Left lobe of liver (tissue), 2 donors: ENCODE data around the gene BCL2L1. TPM values are rescaled to one million over a fixed set of nuclear protein-coding genes. Genes with fewer than 3 reads are reported as not detected.
A peak's percentile ranks its signal among the peaks of the same experiment; 100 is the strongest.

Source experiments
- ATAC-seq: fragments of 200-7000 bp; cut with Tn5 transposase; one replicate; pipeline ENCODE4 v1.9.1; 2020; ENCODE audit warnings: mild to moderate bottlenecking, moderate library complexity
- DNase-seq: peaks from one replicate; pipeline ENCODE4 v3.0.0-alpha.2; 2020; ENCODE audit warnings: low spot score
- total RNA-seq: library from RNA; stranded (reverse); gene quantifications from one replicate; pipeline ENCODE4 v1.2.1, GENCODE V29; 2021
- donor health status: DM: no; HTN: no; CAD: no; lungs with moderate emphysema.
- donor health status: DM: no; HTN: yes; CAD: no.

The BCL2L1 gene
- total RNA-seq, 1 donor from 2014 or later: 35.0 TPM

DNA sequence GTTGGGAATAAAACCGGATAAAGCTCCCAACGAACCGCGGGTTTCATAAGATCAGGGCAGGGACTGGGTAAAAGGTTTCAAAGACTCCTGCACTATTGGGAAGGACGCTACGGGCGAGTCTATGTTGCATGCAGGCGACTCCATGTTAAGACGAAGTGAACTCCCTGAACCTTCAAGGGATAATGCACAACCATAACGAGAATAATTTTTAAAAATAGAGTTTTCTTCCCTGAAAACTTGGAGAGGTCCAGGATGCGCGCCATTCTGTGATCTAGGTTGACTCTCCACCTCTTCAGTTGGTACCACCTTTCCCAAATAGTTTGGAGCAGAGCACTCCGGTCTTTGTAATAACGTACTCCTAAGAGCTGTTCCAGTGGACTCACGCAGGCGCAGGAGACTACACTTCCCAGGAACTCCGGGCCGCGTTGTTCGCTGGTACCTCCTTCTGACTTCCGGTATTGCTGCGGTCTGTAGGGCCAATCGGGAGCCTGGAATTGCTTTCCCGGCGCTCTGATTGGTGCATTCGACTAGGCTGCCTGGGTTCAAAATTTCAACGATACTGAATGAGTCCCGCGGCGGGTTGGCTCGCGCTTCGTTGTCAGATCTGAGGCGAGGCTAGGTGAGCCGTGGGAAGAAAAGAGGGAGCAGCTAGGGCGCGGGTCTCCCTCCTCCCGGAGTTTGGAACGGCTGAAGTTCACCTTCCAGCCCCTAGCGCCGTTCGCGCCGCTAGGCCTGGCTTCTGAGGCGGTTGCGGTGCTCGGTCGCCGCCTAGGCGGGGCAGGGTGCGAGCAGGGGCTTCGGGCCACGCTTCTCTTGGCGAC lies 16.3 kb upstream of the BCL2L1 start, which contains the start of gene TPX2:
Gene TPX2 (plus strand): TSS at position 562 of the 821 bp plus-strand sequence. CDS start 18,187 bp downstream, outside the sequence.
- ATAC-seq (peak; percentile 99), DNase-seq (peak; percentile 96)

DNA sequence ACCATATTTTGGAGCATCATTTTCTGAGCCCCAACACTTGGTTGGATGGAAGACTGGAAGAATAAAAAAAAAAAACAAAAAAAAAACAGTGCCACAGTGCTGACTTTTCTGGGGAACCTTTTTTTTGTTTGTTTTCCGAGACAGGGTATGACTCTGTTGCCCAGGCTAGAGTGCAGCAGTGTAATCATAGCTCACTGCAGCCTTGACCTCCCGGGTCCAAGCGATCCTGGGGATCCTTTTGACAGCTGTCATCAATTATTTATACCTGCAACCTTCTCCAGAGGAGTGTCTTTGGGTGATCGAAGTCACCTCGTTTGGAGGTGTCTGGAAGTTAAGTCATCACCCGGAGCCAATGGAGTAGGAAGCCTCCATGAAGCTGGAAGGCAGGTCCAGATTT lies 8.7 kb upstream of the BCL2L1 start:
- ATAC-seq (no peak), DNase-seq (no peak)

DNA sequence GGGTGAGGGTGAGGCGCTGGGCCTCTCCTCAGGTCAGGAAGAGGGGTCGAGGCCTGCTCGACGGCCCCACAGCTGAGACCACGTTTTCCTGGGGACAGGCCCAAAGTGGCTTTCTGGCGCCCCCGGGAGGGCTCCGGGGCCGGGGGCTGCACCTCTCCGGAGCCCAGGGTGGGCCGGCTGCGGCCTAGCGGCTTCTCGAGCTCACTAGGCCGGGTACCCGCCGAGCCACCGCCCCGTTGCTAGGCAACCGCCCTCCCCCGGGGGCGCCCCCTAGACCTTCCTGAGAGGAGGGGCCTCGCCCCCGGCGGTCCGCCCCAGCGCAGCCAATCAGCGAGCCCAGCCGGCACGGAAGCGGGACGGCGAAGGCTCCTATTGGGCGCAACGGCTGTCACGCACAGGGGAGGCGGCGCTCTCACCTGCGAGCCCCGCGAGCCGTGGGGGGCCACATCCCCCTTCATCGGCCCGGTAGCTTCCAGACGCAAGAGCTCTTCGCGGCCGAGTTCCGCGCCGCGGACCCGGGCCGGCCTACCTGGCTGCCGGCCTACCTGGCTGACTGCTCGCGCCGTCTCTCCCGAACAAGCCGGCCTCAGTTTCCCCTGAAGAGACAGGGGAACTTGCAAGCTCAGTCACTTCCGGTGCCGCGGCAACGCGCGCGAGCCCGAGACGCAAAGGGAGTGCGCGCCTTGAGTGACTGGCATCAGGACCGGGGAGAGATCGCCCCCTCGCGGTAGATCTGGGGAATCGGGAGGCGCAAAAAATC lies 831 bp upstream of the BCL2L1 start:
- DNase-seq: peak; percentile 99
- peak; percentile 88 for ATAC-seq

DNA sequence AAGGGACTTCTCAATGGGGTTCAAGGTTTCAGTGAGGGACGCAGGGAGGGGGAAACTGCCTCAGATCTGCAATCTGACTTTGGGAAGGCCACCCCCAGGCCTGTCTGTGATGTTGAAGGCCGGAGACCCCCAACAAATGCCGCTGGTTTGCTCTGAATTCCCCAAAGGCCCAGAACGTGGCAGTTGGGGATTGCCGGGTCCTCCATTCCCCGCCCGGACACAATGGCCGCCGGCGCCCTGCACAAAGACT lies 326 bp upstream of the BCL2L1 start:
- DNase-seq: no peak
- no peak for ATAC-seq

GRCh38 chr20:31721408-31722256 lies 1.0 kb downstream of the BCL2L1 start:
- DNase-seq (peak; percentile 64), ATAC-seq (no peak)

GRCh38 chr20:31720486-31721407 lies 1.9 kb downstream of the BCL2L1 start:
- DNase-seq: peak; percentile 70
- ATAC-seq: peak; percentile 7

- DNase-seq (peak; percentile 58), ATAC-seq (peak; percentile 15)
These were observed 2.8 kb downstream of the BCL2L1 start for GRCh38 chr20:31719644-31720485.

DNA sequence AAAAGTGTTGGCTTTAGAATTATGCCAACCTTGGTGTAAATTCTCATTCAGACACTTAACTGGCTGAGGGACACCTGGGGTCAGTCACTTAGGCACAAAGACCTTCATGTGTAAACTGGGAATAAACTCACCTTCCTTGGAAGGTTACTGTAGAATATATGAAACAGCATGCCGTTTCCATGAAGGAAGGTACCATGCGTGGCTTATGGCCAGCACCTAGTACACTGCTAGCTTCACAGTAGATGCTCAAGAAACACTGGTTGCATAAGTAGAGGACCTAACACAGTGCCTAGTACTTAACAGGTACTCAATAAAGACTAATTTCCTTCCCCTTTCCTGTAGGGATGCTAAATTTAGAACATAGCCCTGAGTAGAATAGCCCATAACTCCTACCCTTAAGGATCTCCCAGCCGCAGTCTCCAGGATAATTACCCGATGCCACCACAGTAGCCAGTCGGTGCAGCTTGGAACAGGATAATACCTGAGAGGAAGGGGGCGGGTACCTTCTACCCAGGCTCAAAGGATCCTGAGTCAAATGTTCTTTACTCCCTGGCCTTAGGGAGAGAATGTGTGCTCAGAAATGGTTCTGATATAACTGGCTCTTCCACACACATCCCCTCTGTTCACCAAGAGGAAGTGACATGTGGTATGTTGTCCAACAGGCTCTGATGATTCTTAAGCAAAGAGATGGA lies 3.6 kb downstream of the BCL2L1 start:
- DNase-seq (no peak), ATAC-seq (no peak)

GRCh38 chr20:31717478-31718201 lies 5.0 kb downstream of the BCL2L1 start:
- ATAC-seq (no peak), DNase-seq (no peak)

DNA sequence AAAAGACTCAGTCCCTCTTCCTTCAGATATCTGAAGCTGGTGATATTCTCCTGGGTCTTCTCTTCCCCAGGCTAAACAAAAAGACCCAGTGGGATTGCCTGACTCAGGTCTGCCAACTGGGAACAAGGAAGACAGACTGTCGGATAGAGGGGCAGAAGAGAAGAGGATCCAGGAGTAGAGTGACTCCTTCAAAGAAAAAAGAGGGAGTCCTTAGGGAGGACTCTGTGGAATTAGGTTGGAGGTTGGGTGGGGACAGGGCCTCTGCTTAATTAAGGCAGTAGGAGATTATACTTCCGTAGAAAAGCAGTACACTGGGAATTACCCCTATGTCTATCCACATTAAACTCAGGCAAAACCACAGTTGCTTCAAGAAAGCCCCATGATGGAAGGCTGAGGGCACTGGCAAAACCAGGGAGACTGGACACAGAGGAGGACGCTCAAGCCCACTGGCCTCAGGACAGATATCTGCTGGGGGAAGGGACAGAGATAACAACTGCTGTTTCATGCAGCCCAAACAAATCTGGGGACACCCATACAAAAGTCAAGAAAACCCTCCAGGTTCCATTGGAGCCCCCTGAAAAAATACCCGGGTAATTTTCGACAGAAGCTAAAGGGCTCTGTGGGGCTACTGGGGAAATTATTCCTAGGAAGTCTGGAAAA lies 5.7 kb downstream of the BCL2L1 start:
- DNase-seq: no peak
- ATAC-seq: no peak

- no peak for ATAC-seq
- DNase-seq: no peak
These were observed 6.3 kb downstream of the BCL2L1 start for GRCh38 chr20:31716351-31716750.

DNA sequence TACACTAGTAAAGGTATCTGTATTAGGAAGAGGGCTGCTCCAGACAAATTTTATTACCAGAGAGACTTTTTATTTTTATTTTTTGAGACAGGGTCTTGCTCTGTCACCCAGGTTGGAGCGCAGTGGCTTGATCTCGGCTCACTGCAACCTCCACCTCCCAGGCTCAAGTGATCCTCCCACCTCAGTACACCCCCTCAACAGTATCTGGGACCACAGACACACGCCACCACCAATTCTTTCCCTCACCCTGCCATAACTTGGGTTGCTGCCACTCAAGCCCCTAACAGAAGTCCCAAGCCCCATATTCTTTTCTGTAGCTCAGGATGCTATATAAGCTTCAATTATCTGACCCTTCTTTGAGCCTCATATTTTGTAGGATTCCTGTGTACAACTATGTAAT lies 6.9 kb downstream of the BCL2L1 start:
- DNase-seq (no peak), ATAC-seq (no peak)

DNA sequence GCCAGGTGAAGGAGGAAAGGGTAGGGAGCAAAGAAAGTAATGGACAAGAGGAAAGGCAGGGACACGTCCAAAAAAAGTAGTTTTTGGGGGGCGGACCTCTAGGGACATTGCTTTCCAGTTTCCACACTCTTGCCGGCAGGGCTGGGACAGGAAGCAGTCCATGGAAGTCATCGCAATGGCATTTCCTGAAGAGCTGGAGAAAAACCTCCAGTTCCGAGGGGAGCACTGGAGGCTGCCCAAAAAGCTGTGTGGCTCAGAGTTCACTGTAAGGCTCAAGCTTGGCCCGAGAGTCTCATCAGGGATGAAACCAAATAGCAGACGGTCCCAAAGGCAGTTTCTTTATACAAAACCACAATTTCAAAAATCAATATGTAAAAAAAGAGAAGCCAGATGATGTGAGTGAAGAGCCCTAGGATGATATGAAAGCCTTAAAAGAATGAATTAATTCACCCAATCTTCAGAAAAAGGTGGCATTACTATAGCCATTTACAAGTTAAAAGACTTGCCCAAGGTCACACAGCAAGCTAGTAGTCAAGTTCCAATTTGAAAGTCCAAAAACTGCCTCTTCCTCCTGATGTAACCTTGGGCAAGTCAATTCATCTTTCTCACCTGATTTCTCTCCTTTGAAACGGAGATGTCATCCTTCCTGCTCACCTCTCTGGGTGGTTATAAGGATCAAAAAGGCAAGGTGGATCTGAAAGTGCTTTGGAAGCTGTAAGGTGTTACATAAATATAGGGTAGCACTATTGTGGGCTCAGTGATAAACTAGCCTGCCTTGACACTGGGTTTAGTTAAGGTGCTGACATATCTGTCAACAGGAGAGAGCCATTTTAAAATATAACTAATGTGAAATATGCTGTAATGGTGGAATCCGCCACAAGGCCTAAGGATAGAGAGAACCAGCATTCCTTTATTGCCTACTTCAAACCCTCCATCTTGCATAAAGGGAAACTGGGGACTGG lies 9.1 kb downstream of the BCL2L1 start:
- DNase-seq: peak; percentile 52
- ATAC-seq: peak; percentile 45

- DNase-seq (peak; percentile 51), ATAC-seq (peak; percentile 53)
These were observed 9.9 kb downstream of the BCL2L1 start for GRCh38 chr20:31712564-31713311.

DNA sequence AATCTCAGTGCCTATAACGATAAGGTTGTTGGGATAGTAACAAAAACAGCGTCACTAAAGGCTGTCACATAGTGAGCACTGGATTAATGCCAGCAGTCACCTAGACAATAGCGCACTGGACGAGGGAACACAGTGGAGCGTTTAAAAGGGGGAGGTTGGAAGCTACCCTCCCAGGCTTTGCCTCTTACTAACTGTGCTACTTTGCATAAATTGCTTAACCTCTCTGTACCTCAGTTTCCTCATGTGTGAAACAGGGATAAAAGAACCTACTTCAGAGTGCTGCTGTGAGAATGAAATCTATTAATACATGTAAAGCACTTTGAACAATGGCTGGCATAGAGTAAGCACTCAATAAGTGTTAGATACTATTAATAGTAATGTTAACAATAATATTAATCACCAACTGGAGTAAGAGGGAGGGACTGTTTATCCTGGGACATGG lies 10.5 kb downstream of the BCL2L1 start:
- DNase-seq (no peak), ATAC-seq (peak; percentile 60)
